ENCODE measurements around the gene UGT1A5. TPM values are rescaled to one million over a fixed set of nuclear protein-coding genes. Genes with fewer than 3 reads are reported as not detected.
"Not testable (repeated sequence)": the region's sequence is repeated elsewhere in the genome, so short reads cannot be mapped to it uniquely, and the experiment has no call there.

Gene UGT1A5
- total RNA-seq, 1 experiment from 2014 or later: not detected

DNA sequence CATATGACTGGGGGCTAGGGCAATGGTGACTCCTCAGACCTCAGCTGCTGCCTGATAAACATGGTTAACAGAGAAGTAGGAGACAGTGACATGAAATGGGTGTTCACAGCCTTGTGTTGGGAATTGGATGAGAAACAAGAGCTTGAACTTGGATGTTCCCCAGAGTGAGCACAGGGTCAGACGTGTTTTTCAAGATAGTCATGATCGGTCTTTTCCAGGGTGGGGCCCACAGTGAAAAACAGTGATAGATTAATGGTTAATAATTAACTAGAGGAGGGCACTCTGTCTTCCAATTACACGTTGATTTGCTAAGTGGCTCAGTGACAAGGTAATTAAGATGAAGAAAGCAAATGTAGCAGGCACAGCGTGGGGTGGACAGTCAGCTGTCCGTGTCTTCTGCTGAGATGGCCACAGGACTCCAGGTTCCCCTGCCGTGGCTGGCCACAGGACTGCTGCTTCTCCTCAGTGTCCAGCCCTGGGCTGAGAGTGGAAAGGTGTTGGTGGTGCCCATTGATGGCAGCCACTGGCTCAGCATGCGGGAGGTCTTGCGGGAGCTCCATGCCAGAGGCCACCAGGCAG lies 16.1 kb downstream of the UGT1A5 start, which contains the start of gene UGT1A3:
TSS of gene UGT1A3 (plus strand) at position 320 of the 579 bp plus-strand sequence. CDS start at position 405, 85 bp downstream.
- in situ Hi-C loops (cut with HindIII; ENCODE audit: low pct_unique_long_range_greater_than_20kb, low sequenced_read_pairs): no loop called here
- no peak for DNase-seq (ENCODE audit: low read depth, low spot score)

GRCh38 chr2:233736868-233737653 lies 24.4 kb downstream of the UGT1A5 start:
- DNase-seq (ENCODE audit: low read depth, low spot score); in situ Hi-C loops (cut with HindIII; ENCODE audit: low pct_unique_long_range_greater_than_20kb, low sequenced_read_pairs): not testable (repeated sequence)

DNA sequence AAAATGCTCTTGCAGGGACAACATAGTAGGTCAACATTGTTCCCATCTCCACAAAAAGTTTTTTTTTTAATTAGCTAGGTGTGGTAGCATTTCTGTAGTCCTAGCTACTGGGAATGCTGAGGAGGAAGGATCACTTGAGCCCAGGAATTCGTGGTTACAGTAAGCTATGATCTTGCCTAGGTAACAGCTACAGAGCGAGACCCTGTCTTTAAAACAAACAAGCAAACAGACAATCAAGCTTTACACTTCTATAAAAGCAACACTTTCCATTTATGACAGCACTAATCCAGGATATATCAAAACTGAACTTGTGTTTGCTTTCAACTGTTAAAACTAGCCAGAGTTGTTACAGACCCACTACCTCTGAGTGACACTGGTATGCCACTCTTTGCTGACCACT lies 28.2 kb downstream of the UGT1A5 start:
- DNase-seq (ENCODE audit: low read depth, low spot score): no peak
- in situ Hi-C loops (cut with HindIII; ENCODE audit: low pct_unique_long_range_greater_than_20kb, low sequenced_read_pairs): no loop called here

DNA sequence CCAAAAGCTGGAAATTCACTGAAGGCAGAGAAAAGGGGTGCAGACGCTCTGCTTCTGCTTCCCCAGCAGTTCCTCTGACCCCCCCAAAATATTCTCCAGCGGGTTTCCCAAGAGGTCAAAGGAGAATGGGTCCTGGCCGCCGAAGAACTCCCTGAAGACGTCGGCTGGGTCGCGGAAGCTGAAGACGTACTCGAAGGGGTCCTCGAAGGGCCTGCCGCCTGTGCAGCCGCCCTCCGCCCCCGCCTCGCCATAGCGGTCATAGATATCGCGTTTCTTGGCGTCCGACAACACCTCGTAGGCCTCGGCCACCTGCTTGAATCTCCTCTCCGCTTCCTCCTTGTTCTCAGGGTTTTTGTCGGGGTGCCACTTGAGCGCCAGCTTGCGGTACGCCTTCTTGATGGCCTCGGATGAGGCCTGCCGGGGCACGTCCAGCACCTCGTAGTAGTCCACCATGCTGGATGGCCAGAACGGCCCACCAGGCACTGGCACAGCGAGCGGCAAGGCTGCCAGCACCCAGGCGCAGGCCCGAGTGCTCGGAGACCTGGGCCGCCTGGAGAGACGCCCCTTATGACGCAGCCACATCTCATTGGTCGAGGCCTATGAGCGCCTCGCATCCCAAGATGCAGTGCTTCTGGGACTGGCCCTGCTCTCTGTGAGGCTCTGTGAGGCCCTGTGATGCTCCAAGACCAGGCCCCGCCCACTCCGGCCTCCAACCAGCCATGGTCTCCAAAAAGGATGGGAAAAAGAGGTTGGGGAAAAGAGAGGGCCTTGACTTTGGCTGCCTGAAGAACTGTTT lies 31.0 kb downstream of the UGT1A5 start:
- no peak for DNase-seq (ENCODE audit: low read depth, low spot score)
- in situ Hi-C loops (cut with HindIII; ENCODE audit: low pct_unique_long_range_greater_than_20kb, low sequenced_read_pairs): no loop called here

GRCh38 chr2:233745073-233745755 lies 32.5 kb downstream of the UGT1A5 start:
- in situ Hi-C loops (cut with HindIII; ENCODE audit: low pct_unique_long_range_greater_than_20kb, low sequenced_read_pairs): no loop called here
- DNase-seq (ENCODE audit: low read depth, low spot score): no peak

DNA sequence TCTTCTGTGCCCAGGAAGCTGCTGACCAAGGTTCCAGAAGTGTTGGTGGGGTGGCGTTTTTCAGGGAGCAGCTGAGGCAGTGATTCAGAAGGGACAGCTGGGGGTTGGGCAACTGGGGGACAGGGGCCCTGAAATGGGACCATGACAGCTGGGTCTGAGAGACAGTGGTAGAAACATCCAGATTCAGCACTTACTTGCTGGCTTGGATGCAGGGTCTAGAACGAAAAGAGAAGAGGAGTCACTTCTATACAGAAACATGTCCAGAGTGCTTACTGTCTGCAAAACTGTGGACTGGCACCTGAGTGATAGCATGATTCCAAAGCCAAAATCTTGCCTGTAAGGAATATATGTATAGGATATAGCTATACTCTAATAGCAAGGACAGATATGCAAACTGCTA lies 33.1 kb downstream of the UGT1A5 start:
- not testable (repeated sequence) for DNase-seq (ENCODE audit: low read depth, low spot score)

GRCh38 chr2:233746475-233747282 lies 34.0 kb downstream of the UGT1A5 start:
- no peak for DNase-seq (ENCODE audit: low read depth, low spot score)
- in situ Hi-C loops (cut with HindIII; ENCODE audit: low pct_unique_long_range_greater_than_20kb, low sequenced_read_pairs): no loop called here

More for the DNA sequence above, 33.1 kb downstream of the UGT1A5 start:
- in situ Hi-C loops (cut with HindIII; ENCODE audit: low pct_unique_long_range_greater_than_20kb, low sequenced_read_pairs): not testable (repeated sequence)

GRCh38 chr2:233747283-233747544 lies 34.5 kb downstream of the UGT1A5 start:
- in situ Hi-C loops (cut with HindIII; ENCODE audit: low pct_unique_long_range_greater_than_20kb, low sequenced_read_pairs): no loop called here
- no peak for DNase-seq (ENCODE audit: low read depth, low spot score)

DNA sequence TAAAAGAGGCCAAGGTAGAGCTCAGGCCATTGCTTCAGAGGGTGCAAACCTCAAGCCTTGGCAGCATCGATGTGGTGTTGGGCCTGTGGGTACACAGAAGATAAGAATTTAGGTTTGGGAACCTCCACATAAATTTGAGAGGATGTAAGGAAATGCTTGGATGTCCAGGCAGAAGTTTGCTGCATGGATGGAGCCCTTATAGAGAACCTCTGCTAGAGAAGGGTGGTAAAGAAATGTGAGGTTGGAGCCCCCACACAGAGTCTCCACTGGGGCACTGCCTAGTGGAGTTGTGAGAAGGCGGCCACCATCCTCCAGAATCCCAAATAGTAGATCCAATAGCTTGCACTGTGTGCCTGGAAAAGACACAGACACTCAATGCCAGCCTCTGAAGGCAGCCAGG lies 38.0 kb downstream of the UGT1A5 start:
- in situ Hi-C loops (cut with HindIII; ENCODE audit: low pct_unique_long_range_greater_than_20kb, low sequenced_read_pairs); DNase-seq (ENCODE audit: low read depth, low spot score): not testable (repeated sequence)

- in situ Hi-C loops (cut with HindIII; ENCODE audit: low pct_unique_long_range_greater_than_20kb, low sequenced_read_pairs): not testable (repeated sequence)
Measured at GRCh38 chr2:233751212-233752009, 38.7 kb downstream of the UGT1A5 start.

GRCh38 chr2:233754872-233755611 lies 42.3 kb downstream of the UGT1A5 start:
- DNase-seq (ENCODE audit: low read depth, low spot score): no peak
- in situ Hi-C loops (cut with HindIII; ENCODE audit: low pct_unique_long_range_greater_than_20kb, low sequenced_read_pairs): no loop called here

More at GRCh38 chr2:233751212-233752009, 38.7 kb downstream of the UGT1A5 start:
- DNase-seq (ENCODE audit: low read depth, low spot score): not testable (repeated sequence)

DNA sequence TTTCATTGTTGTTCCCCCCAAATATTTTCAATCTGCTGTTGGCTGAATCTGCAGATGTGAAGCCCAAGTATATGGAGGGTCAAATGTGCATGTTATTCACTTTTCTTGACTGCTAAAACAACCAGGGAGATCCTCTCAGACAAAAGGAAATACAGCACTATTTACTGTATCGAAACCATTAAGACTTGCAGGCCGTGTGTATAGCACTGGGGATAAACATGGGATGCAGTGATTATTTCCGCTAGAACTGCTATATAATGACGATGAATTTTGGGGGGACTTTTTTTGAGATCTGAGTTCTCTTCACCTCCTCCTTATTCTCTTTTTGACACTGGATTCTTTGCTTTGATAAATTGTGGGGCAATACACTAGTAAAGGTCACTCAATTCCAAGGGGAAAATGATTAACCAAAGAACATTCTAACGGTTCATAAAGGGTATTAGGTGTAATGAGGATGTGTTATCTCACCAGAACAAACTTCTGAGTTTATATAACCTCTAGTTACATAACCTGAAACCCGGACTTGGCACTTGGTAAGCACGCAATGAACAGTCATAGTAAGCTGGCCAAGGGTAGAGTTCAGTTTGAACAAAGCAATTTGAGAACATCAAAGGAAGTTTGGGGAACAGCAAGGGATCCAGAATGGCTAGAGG lies 43.8 kb downstream of the UGT1A5 start:
- no peak for DNase-seq (ENCODE audit: low read depth, low spot score)
- in situ Hi-C loops (cut with HindIII; ENCODE audit: low pct_unique_long_range_greater_than_20kb, low sequenced_read_pairs): no loop called here

DNA sequence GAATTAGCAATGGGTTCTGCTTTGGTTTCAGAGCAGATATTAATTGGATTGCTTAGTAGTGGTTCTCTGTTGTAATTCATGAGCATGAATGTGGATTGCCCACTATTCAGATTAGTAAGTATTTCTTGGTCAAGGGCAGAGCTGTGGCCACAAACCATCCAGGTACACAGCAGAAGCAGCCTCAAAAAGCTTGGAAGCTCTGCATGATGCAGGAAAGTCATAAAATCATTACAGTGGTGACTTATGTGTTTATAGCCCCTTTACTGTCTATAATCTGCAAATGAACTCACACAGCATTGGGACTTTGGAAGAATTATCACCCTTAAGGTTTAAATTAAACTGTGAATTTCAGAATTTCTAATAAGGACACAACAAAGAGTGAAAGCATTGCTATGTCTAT lies 45.4 kb downstream of the UGT1A5 start:
- in situ Hi-C loops (cut with HindIII; ENCODE audit: low pct_unique_long_range_greater_than_20kb, low sequenced_read_pairs): no loop called here
- no peak for DNase-seq (ENCODE audit: low read depth, low spot score)

DNA sequence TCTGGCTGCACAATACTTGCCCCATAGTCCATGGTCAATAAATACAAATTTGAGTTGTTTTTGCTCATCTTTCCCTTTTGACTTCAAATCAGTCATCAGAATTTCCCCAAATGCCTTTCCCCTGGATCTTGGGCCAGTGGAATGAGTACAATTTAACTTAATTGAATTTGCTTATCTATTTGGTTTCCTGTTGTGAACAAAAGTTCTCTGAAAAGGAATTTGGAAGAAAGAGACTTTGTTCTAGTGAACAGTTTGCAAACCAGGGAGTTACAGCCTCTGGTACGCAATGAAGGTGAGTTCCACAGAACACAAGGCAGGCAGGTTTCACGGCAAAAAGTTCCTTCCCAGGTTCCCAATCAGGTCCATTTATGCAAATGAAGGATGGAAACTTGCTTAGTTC lies 46.1 kb downstream of the UGT1A5 start:
- no peak for DNase-seq (ENCODE audit: low read depth, low spot score)
- in situ Hi-C loops (cut with HindIII; ENCODE audit: low pct_unique_long_range_greater_than_20kb, low sequenced_read_pairs): no loop called here

DNA sequence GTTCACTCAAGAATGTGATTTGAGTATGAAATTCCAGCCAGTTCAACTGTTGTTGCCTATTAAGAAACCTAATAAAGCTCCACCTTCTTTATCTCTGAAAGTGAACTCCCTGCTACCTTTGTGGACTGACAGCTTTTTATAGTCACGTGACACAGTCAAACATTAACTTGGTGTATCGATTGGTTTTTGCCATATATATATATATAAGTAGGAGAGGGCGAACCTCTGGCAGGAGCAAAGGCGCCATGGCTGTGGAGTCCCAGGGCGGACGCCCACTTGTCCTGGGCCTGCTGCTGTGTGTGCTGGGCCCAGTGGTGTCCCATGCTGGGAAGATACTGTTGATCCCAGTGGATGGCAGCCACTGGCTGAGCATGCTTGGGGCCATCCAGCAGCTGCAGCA lies 47.3 kb downstream of the UGT1A5 start, which contains the start of gene UGT1A1:
TSS of gene UGT1A1 (plus strand) at position 228 of the 400 bp plus-strand sequence. CDS start at position 246, 18 bp downstream.
- DNase-seq (ENCODE audit: low read depth, low spot score): no peak
- in situ Hi-C loops (cut with HindIII; ENCODE audit: low pct_unique_long_range_greater_than_20kb, low sequenced_read_pairs): no loop called here
